RPMI7951 (cell line): ENCODE measurements around the gene FUT8. TPM values are rescaled to one million over a fixed set of nuclear protein-coding genes. Genes with fewer than 3 reads are reported as not detected.
"Not testable (repeated sequence)": the region's sequence is repeated elsewhere in the genome, so short reads cannot be mapped to it uniquely, and the experiment has no call there.

Experiments used
- DNase-seq: peaks from one replicate; pipeline ENCODE4 v3.0.0-alpha.2; 2012; ENCODE audit warnings: low read depth
- total RNA-seq: library from RNA; depleted of rRNA; stranded (reverse); fragments of >200 nt; shearing (Covaris generic); gene quantifications from 2 replicates; pipeline ENCODE4 v1.2.3, GENCODE V29; 2014

FUT8 gene
- total RNA-seq, 1 experiment from 2014 or later: 69.1 TPM

DNA sequence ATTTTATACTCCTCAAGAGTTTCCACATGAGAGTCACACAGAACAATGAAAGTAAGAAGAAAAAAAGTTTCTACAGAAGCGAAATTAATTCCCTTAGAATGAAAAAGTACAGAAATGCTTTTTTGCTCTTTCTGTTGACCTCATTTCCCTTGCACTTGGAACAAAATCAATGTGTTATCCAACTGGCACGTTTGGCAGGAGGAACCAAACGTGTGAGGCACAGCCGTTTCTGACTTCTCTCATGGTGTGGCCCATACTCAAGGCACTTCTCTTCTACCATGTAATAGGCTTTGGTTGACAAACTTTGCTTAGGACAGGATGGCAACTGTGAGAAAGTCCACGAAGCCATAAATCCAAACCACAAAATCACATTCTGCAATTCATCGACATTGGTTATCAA, 297.0 kb downstream of the FUT8 start:
- DNase-seq: no peak

DNA sequence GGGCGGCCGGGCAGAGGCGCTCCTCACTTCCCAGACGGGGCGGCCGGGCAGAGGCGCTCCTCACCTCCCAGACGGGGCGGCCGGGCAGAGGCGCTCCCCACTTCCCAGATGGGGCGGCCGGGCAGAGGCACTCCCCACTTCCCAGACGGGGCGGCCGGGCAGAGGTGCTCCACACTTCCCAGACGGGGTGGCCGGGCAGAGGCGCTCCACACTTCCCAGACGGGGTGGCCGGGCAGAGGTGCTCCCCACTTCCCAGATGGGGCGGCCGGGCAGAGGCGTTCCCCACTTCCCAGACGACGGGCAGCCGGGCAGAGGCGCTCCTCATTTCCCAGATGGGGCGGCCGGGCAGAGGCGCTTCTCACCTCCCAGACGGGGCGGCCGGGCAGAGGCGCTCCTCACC, 304.3 kb downstream of the FUT8 start:
- DNase-seq: not testable (repeated sequence)

DNA sequence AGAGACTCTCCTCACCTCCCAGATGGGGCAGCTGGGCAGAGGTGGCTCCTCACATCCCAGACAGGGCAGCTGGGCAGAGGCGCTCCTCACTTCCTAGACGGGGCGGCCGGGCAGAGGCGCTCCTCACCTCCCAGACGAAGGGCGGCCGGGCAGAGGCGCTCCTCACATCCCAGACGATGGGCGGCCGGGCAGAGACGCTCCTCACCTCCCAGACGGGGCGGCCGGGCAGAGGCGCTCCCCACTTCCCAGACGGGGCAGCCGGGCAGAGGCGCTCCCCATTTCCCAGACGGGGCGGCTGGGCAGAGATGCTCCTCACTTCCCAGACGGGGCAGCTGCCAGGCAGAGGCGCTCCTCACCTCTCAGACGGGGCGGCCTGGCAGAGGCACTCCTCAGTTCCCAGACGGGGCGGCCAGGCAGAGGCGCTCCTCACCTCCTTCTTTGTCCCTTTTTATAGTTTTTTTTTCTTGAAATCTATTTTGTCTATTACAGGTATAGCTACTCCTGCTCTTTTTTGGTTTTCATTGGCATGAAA, 304.9 kb downstream of the FUT8 start:
- not testable (repeated sequence) for DNase-seq

DNA sequence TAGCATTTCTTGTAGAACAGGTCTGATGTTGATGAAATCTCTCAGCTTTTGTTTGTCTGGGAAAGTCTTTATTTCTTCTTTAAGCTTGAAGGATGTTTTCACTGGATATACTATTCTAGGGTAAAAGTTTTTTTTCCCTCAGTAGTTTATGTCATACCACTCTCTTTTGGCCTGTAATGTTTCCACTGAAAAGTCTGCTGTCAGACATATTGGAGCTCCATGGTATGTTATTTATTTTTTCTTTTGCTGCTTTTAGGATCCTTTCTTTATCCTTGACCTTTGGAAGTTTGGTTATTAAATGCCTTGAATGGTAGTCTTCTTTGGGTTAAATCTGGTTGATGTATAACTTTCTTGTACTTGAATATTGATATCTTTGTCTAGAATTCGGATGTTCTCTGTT, 306.1 kb downstream of the FUT8 start:
- DNase-seq: no peak

DNA sequence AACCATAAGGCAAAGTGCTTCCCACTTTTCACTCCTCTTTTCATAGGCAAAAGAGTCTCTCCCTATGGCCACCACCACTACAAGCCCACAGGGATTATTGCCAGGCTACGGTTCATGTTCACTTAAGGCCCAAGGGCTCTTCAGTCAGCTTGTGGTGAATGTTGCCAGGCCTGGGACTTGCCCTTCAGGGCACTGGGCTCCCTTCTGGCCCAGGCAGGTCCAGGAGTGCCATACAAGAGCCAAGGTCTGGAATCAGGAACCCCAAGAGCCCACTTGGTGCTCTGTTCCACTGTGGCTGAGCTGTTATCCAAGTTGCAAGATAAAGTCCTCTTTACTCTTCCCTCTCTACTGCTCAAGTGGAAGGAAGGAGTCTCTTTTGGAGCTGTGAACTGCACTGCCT, 307.6 kb downstream of the FUT8 start:
- DNase-seq: no peak

DNA sequence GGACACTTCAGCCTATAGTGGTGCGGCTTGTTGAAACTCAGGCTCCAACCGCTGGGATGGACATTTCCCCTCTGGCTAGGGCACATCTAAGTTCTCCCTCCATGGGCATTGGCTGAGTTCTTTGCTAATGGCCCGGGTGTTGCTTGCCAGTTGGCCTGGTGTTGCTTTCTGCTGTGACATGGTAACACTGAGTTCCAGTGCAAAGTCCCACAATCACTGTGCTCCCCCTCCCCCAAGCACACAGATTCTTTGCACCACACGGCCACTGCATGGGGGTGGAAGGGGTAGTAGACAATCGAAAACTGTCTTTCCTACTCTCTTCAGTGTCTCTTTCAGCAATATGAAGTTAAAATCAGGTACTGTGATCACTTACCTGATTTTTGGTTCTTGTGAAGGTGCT, 308.2 kb downstream of the FUT8 start:
- no peak for DNase-seq

DNA sequence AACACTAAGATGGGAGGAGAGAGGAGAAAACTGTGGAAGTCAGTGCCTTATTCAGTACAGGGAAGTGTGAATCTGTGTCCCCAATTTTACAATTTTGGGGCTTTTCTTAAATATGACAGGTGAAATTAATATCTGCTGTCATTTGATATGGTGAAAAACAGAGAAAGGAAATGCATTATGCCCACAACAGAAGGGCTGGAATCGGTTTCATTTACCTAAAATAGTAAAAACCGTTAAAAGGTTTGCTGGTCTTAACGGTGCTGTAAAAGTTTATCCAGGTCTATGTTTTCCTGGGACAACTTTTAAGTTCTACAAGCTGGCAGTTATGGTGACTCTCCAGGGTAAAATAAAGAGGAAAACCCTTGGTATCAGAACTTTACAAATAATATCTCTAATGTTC, 310.8 kb downstream of the FUT8 start:
- DNase-seq: no peak

DNA sequence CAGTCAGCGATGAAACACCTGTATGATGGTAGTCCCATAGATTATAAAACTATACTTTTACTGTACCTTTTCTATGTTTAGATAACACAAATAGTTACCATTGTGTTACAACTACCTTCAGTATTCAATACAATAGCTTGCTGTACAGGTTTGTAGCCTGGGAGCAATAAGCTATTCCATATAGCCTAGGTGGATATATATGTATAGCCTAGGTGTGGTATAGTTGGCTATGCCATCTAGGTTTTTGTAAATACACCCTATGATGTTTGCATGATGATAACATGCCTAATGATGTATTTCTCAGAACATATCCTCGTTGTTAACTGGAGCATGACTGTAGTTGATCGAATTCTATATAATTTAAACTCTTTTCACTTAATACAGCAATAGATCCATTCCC, 316.1 kb downstream of the FUT8 start:
- DNase-seq: no peak

DNA sequence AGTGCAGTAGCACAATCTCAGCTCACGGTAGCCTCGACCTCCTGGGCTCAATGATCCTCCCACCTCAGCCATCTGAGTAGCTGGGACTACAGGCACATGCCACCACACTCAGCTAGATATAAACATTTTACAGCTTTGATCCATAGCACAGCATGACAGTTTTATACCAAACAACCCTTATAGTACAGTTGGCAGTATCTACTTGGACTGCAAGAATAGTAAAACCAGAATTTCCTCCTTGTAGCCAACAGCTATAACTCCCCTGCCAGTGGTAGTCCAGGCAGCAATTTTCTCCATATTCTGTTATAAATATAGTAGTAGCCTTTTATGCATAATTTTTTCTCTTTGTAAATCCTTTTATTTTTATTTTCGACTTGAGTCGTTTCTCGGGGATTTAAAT, 317.0 kb downstream of the FUT8 start:
- DNase-seq: no peak

DNA sequence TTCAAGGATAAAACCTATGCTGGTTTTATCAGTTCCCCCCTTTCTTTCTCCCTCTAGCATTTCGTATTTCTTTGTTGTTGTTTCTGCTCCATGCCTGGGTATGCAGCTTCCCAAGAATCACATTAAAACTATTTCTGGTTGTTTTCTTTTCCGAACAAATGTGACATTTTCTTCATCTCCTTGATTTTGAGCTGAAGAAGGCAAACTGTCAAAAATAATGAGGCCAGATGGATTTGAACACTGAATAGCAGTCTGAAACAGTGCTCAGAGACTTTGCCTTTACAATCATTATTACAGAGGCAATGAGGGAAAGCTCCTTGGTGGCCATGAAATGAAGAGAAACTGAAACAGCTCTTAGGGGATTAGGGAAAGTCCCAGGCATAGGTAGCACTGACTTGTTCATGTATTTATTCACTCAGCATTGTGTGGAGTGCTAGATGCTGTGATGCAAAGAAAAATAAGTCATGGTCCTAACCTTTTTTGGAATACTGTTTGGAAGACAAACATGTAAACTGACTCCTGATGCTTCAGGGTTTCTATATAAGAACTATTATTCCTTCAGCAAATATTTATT, 319.5 kb downstream of the FUT8 start:
- DNase-seq: no peak

DNA sequence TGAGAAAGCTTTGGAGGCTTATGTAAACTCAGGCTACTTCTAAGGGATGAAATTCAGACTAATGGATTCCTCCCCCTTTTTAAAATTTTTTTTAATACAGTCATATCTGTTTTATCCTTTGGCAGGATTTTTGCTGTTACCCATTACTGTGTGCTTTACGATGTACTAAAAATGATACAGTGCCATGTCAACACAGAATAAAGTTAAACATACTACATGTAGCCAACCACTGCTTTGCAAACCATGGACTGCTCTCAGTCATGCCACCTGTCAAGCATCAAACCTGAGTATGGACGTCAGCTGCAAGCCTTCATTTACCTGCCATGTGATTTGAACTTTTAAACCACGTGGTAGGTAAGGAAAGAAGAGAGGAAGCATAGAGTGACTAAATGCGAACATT, 325.8 kb downstream of the FUT8 start:
- DNase-seq: no peak

DNA sequence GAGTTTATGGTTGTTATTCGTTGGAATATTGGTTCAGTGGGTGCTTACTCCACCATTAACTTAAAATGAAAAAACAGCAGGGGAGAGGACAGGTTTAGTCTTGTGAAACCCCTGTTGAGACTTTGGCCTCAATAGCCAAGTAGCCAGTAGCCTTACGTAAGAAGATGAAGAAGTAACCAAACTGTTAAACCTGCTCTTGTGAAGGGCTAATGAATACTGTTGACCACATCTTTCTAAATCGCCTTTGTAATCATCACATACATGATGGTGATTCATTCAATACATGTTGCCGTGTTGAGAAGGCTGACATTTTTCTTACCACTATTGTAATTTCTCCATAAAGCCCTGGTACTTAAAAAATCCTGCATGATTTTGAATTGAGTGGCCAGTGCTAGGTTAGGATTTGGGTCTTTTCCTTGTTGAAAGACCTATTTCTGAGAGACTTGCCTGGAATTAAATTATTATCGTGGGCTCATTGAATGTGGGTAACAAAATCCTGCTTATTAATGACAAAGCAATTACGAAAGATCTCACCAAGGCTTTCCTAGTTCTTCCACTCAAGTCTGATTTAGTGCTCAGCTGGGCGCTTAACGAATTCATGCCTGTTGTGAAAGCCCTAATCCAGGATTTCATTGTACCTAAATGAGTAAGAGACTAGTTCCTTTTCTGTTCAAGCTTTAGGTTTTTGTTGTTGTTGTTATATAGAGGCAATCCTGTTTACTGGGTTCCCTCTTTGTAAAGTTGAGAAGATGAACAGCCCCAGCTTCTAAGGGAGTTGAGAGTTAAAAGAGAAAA, 333.1 kb downstream of the FUT8 start:
- no peak for DNase-seq

DNA sequence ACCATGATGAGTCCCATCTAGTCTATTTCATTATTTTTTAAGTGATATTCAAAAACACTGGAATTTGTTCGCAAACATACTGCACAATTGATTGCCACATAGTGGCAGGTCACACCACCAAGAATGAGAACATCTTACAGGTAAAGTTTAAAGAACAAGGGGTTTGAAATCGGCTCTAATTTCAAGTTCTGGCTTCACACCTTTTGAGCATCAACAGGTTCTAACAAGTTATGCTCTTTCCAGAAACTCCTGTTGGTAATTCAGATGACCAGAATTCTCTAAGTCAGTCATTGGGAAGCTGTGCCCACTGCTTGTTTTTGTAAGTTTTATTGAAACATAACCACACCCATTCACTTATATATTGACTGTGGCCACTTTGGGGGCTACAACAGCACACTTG, 336.3 kb downstream of the FUT8 start:
- no peak for DNase-seq

DNA sequence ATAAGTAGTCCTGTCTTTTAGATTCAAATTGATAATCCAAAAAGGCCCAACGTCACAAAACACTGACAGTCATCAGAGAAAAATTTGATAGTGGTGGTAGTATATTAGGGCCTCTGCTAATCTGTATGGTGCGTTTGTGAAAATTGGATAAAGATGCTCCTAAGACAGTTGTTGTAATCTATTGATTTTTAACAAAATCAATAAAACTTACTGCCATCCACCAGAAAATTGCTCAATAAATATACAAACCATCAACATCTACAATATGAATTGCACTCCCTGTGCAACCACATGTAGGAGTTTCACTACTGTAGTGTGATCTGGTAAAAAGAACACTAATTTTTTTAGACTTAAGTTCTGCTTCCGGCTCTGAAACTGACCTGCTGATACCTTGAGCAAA, 336.8 kb downstream of the FUT8 start:
- DNase-seq: no peak

DNA sequence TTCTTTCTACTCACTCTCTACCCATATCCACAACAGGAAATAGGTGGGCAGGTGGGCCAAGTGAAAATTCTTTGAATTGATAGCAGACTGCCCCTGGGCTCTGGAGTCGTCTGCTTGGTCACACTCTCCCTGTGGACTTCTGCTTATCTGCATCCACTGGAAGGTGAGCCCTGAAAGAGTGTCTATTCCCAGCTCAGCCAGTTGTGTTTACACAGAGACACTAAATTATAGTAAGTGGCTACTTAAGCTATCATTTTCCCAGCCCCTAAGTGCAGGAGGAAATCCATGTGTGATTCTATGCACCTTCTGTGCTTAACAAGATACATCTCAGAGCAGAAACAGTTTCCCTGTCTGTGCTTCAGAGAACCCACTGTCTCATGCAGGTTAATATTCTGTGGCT, 338.4 kb downstream of the FUT8 start:
- no peak for DNase-seq

DNA sequence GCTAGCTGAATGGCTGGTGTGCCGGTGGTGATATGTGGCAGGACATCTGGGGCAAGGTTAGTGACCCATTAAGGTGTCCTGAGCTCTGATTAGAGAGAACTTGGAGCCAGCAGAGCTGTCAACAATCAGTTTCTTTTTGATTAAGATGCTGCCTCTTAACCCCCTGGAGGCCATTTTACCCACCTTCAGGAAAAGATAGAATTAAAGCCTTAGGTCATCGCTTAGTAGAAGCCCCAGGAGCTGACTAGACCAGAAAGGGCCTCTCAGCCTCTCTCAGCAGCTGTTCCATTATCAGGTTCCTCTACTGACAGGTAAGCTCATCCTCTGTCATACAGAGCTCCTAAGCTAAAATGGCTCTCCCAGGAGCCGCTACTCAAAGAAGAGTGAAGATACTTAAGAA, 339.0 kb downstream of the FUT8 start:
- no peak for DNase-seq

DNA sequence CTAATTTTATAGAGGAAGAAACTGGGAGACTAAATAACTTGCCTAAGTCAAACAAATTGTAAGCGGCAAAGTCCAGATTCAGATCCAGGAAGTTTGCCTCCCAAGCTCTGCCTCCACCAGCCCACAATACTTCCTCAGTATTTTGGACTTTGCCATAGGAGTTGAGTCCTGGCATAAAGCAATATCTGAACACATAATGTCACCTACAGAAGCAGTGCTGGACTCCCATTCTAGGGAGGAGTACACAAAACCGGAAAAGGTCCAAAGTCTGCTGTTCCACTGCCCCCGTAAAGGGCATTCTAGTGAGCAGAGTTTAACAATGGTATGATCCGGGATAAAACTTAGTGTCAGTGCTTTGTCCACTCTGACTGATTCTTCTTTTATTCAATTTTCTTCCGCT, 340.5 kb downstream of the FUT8 start:
- no peak for DNase-seq

DNA sequence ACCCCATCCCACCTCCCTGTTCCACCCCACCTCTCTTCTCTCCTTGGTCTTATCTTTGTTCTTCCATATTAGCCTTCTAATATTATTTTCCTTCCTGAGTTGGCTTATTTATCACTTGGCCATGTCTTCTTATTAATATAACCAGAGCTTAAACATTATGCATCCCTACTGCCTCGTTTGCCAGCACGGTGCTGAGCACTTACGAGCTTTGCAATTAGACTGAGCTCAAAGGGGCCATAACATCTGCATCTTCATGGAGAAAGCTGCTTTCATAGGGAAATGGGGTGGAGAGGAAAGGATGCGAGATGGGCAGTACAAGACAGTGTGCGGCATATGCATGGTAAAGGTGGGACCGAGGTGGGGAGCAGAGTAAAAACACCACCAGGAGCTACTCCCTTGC, 342.8 kb downstream of the FUT8 start:
- DNase-seq: no peak

DNA sequence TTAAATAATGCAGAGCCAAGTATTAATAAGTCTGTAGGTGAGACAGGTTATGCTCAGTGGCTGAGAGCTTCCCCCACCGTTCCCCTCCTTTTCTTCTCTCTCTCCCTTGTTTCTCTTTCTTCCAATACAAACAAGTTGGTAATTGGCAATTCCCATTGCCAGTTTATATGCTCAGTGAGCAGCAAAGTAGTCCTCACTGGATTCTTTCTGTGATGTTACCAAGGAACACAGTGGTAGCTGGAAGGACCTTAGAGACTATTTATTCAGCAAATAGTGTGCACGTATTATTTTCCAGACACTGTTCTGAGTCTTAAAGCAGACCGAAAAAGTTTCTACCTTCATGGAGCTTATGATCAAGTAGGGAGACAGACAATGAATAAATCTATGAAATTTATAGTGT, 344.4 kb downstream of the FUT8 start:
- no peak for DNase-seq

DNA sequence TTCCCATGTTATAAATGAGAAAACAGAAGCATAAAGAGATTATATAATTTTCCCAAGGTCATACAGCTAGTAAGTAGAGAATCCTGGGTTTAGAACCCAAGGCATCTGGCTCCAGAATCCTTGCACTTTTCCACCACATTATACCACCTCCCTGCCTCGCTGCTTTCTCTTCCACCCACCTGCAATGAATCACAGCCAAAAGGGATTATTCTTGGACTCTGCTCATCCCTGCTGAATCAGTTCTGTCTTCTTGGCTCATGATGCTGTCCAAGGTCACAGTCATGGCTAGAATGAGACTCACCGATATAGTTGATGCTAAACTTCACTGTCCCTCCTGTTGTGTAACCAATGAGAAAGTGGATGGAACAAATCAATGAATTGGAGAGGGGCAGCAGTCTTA, 356.6 kb downstream of the FUT8 start:
- no peak for DNase-seq

DNA sequence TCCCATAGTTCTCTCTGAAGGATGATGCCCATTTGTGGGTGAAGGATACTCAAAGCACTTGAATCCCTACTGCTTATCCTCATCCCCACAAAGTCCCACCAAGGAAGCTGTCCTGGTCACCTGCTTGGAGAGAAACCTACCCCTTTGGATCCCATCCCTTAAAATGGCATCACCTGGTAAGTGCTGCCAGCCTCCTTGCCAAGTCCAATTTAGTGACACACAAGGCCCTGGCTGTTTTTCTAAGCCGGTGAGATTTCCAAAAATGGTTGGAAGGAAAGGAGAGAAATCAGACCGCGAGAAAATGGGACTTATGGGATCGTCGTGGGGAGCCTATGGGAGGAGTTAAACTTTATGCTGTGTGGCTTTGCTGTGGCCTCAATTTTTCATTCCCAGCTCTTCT, 358.2 kb downstream of the FUT8 start:
- DNase-seq: no peak

DNA sequence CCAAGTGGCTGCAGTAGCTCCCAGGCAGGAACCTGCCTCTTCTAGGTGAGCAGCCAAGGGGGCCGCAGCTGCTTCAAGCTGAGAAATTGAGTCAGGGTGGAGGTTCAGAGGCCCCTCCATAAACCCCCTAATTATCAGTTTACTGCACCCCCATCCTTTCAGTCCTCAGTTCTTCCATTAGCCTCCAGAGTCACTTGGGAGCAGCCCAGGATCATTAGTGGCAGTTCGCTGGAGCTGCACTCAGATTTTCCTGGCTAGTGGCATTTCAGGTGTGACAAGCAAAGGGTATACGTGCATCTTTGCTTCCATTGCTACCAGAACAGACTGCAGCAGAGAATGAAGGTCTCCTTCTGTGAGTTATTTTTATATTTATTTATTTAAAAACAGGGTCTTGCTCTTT, 358.7 kb downstream of the FUT8 start:
- DNase-seq: no peak

DNA sequence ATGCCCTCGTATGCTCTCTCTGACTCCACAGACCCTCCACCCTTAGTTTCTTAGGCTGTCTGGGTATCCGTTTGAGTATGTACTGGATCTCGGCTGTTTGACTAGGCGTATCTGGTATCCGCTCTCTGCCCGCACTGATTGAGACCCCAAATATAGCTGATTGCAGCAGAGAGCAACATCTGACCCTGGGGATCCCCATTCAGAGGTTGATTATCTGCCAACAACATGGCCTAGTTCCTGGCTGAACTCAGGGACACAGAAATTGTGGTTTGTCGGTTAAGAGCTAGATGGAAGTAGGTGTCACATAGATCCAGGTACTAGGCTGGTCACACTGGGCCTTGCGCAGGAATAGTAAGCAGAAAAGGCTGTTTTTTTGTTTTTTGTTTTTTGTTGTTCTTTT, 359.9 kb downstream of the FUT8 start:
- no peak for DNase-seq
